T-helper 22 cell (primary cell): Measurements from ENCODE around the gene UCP3.

Experiments used
- DNase-seq: peaks from one replicate; pipeline ENCODE4 v3.0.0-alpha.2; 2020; ENCODE audit warnings: low read depth

UCP3 gene

DNA sequence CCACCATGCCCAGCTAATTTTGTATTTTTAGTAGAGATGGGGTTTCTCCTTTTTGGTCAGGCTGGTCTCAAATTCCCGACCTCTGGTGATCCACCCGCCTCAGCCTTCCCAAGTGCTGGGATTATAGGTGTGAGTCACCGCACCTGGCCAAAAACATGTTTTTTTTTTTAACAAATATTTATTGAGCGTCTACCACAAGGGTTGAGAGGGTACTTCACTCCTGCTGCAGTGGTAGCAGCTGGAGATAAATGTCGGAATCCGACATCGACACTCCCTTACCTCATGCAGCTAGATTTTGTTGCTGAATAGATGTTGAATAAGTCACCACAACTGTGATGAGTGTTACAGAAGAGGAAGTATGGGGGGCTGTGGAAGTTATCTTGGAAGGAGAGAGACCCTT lies 57.1 kb downstream of the UCP3 start:
- no peak for DNase-seq

DNA sequence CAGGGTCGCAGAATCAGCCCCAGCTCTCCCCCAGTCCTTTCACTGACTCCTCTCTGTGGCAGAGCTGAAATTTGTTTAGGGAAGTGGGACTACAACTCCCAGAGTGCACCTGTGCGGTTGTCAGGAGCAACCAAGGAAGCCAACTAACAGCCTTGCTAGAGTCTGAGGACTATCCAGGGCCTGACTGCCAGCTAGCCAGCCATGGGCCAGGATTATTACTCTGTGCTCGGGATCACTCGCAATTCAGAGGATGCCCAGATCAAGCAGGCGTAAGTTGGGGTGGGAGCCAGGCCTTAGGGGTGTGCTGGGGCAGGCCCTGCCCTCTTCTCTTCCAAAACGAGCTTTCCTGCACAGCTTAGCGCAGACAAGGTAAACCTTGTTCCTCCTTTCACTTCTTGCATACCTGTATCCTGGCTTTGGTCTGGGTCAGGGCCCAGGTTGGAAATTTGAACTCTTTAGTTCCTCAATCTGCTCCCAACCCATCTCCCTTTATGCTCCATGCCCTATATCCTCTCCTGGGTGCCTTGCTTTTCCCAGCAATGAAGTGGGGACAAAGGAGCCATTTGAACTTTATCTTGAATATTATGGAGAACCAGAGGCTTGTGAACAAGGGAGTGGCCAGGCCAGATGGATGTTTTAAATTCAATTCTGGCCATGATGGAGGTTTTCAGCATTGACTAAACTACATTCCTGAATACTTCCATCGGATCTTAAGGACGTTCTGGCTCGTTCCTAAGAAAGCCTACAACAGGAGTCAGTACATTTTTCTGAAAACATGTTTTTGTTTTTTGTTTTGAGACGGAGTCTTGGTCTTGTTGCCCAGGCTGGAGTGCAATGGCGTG lies 57.8 kb downstream of the UCP3 start, which contains the start of gene DNAJB13:
DNAJB13 (plus strand) TSS at position 158 of the 842 bp plus-strand sequence; CDS start at position 202, 44 bp downstream.
- no peak for DNase-seq
